Measurements from ENCODE around the gene RAD23A.
"Not testable (repeated sequence)": the region's sequence is repeated elsewhere in the genome, so short reads cannot be mapped to it uniquely, and the experiment has no call there.

Gene RAD23A

DNA sequence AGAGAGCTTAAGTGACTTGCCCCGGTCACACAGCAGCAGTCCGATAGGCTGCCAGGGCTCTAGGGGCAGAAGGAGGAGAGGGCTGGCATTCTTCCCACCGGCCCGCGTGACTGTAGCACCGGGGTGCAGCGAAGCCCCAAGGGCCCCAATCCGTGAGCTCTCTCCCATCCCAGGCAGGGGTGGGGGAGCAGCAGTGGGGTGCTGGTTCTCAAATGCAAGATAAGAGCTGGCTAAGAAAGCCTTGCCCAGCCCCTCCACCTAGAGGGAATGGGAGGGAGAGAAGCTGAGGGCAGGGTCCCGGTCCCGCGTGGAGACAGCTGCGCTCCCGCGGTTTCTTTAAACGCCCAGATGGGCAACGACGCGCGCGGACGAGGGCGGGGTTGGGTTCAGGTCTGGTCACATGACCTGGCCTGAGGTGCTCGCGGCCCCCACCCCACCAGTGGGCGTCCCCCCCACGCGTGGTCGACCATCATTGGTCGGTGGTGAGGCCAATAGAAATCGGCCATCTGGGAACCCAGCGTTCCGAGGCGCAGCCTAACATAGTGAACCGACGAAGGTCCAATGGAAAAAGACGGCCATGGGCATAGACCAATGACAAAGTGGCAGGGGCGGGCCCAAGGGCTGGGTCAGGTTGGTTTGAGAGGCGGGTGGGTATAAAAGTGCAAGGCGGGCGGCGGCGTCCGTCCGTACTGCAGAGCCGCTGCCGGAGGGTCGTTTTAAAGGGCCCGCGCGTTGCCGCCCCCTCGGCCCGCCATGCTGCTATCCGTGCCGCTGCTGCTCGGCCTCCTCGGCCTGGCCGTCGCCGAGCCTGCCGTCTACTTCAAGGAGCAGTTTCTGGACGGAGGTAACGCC lies 7.5 kb upstream of the RAD23A start, which contains the start of gene CALR:
Gene CALR, plus strand, starts transcription at position 683 of the 852 bp plus-strand sequence. Its CDS starts 71 bp downstream, at position 754.
- peak; percentile 100 for DNase-seq

DNA sequence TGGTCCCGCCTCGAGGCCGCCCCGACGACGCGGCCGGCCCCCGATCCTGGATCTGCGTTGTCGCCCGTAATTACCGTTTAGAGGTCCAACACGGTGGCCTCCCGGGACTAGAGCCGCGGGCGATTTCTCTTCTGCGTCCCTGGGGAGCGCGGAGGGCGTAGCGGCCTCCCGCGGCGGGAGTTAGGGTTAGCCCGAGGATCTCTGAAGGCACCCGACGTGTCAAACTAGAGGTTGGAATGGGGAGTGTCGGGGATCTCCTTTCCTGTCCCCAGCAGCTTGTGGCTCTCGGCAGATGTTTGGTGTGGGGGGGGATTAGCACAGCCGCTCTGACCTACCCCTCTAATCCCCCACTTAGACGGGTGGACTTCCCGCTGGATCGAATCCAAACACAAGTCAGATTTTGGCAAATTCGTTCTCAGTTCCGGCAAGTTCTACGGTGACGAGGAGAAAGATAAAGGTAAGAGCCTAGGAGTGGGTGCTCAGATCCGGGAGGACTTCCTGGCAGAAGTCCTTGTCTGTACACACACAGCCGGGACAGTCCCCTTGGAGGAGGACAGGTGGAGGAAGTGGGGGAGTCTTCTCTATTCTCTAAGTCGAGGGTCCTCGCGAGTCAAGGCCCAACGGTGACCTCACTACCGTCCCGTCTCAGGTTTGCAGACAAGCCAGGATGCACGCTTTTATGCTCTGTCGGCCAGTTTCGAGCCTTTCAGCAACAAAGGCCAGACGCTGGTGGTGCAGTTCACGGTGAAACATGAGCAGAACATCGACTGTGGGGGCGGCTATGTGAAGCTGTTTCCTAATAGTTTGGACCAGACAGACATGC lies 6.7 kb upstream of the RAD23A start:
- DNase-seq: peak; percentile 73

DNA sequence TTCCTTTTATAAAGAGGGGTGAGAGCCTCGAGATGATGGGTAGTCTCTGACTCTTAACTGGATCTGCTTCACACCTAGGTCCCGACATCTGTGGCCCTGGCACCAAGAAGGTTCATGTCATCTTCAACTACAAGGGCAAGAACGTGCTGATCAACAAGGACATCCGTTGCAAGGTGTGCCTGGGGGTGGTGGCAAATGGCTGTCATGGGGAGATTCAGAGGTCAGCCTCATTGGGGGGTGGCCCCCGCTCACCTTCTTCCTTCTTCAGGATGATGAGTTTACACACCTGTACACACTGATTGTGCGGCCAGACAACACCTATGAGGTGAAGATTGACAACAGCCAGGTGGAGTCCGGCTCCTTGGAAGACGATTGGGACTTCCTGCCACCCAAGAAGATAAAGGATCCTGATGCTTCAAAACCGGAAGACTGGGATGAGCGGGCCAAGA lies 5.7 kb upstream of the RAD23A start:
- DNase-seq: no peak

DNA sequence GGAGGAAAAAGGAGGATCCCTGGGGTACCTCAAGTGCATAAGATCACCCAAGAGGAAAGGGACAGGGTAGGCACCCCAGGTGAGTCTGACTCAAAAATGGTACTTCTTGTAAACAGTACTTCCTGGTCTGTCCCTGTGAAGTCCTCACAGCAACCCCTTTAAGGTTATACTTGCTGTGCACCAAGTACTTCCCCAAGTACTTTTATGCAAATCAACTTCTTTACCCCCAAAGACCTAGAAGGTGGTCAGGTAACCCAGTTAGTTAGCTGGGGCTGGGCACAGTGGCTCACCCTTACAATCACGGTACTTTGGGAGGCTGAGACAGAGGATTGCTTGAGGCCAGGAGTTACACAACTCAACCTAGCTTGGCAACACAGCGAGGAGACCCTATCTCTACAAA lies 4.8 kb upstream of the RAD23A start:
- DNase-seq: no peak

DNA sequence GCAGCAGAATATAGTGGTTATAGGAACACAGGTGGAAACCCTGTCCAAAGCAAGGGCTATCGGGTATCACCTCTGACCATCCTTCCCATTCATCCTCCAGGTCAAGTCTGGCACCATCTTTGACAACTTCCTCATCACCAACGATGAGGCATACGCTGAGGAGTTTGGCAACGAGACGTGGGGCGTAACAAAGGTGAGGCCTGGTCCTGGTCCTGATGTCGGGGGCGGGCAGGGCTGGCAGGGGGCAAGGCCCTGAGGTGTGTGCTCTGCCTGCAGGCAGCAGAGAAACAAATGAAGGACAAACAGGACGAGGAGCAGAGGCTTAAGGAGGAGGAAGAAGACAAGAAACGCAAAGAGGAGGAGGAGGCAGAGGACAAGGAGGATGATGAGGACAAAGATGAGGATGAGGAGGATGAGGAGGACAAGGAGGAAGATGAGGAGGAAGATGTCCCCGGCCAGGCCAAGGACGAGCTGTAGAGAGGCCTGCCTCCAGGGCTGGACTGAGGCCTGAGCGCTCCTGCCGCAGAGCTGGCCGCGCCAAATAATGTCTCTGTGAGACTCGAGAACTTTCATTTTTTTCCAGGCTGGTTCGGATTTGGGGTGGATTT lies 2.1 kb upstream of the RAD23A start:
- DNase-seq: no peak

DNA sequence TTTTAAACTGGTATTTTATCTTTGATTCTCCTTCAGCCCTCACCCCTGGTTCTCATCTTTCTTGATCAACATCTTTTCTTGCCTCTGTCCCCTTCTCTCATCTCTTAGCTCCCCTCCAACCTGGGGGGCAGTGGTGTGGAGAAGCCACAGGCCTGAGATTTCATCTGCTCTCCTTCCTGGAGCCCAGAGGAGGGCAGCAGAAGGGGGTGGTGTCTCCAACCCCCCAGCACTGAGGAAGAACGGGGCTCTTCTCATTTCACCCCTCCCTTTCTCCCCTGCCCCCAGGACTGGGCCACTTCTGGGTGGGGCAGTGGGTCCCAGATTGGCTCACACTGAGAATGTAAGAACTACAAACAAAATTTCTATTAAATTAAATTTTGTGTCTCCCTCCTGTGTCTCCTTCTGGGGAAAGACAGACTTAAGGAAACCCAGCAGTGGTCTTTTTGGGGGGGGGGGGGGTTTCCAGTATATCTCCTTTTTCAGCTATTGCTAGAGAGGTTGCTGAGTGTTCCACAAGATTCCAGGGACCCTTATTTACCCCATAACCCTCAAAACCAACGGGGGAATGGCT lies 1.5 kb upstream of the RAD23A start:
- DNase-seq: no peak

DNA sequence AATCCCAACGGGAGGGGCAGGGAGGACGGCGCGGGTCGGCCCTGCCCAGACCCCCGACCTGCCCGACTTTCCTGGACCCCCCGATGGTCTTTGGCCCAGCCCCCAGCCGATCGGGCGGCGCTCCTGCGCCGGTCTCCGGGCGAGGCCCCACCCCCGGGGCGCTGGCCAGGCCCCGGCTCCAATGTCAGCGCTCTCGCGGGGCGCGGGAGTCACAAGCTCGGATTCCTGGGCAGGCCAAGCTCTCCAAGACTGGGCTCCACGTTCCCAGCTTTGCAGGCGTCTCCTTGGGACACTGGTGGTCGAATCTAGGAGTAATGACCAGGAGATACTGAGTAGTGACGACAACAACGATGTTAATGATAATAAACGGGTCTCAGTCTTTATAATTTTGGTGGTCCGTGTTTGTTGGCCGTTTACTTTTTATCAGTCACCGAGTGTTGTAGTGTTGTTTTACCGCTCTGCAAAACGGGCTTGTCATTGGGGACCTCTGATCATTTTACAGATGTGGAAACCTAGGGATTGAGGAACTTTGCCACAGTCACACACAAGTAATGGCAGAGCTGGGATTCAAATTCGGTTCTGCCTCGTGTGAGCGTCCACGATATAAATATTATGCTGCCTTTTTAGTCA lies 545 bp downstream of the RAD23A start:
- peak; percentile 82 for DNase-seq

DNA sequence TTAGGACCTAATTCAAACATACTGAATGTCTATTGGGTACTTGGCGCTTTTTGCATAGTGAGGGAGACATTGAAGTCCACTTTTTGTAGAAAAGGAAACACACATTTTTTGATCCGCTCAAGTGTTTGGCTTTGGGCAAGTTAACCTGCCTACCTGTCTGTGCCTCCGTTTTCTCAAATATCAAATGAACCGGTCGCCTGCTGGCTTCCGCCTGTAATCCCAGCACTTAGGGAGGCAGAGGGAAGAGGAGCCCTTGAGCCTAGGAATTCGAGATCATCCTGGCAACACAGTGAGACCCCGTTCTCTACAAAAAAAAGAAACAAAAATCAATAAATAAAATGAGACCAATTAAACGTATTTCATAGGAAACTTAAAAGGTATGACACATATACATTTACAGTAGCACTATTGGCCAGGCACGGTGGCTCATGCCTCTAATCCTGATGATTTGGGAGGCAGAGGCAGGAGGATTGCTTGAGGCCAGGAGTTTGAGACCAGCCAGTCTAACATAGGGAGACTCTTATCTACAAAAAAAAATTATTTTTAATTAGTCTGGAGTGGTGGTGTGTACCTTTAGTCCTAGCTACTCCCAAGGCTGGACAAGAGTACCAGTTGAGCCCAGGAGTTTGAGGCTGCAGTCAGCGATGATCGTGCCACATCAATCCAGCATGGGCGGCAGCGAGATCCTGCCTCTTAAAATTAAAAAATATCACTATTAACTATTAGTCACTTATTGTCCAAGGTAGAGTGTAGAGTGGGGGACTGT lies 1.3 kb downstream of the RAD23A start:
- no peak for DNase-seq

DNA sequence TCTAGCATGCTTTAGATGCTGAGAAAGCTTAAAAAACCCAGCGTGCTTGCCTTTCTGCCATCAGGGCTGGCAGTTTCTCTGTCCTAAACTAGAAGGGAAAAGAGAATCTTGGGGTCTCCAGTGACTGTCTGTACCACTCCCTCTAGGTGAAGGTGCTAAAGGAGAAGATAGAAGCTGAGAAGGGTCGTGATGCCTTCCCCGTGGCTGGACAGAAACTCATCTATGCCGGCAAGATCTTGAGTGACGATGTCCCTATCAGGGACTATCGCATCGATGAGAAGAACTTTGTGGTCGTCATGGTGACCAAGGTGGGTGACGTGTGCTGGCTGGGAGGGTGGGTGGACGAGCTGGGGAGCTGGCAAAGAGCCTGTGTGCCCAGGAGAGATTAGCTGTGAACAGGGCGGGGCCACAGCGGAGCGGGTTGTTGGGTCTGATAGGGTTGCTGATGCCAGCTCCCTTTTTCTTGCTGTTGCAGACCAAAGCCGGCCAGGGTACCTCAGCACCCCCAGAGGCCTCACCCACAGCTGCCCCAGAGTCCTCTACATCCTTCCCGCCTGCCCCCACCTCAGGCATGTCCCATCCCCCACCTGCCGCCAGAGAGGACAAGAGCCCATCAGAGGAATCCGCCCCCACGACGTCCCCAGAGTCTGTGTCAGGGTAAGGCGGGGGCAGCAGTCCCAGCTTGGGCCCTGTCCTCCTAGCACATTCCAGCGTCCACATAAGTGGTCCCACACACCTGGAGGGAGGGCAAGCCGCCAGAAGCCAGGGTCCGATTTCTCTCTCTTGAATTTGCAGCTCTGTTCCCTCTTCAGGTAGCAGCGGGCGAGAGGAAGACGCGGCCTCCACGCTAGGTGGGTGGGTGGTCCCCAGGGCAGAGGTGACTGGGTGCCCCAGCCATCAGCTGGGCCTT lies 2.3 kb downstream of the RAD23A start:
- DNase-seq: no peak

DNA sequence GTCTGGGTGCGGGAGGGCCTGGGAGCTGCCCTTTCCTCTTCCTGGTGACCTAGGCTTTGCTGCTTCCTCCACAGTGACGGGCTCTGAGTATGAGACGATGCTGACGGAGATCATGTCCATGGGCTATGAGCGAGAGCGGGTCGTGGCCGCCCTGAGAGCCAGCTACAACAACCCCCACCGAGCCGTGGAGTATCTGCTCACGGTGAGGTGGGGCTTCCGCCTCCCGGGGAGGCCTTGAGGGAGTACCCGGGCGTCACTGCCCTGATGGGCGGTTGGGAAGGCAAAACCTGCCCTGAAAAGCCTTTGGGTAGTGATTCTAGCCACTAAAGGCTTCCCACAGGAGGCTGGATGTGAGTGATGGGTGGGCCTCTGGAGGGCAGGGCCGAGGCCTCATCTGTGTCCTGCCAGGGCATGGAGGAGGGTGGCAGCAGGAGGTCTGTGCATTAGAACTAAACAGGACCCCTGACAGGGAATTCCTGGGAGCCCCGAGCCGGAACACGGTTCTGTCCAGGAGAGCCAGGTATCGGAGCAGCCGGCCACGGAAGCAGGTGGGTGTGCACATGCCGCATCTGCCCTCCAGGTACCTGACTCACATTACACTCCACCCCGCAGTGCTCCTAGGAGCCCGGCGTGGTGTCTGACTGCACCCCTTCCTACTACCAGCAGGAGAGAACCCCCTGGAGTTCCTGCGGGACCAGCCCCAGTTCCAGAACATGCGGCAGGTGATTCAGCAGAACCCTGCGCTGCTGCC lies 3.1 kb downstream of the RAD23A start:
- no peak for DNase-seq

DNA sequence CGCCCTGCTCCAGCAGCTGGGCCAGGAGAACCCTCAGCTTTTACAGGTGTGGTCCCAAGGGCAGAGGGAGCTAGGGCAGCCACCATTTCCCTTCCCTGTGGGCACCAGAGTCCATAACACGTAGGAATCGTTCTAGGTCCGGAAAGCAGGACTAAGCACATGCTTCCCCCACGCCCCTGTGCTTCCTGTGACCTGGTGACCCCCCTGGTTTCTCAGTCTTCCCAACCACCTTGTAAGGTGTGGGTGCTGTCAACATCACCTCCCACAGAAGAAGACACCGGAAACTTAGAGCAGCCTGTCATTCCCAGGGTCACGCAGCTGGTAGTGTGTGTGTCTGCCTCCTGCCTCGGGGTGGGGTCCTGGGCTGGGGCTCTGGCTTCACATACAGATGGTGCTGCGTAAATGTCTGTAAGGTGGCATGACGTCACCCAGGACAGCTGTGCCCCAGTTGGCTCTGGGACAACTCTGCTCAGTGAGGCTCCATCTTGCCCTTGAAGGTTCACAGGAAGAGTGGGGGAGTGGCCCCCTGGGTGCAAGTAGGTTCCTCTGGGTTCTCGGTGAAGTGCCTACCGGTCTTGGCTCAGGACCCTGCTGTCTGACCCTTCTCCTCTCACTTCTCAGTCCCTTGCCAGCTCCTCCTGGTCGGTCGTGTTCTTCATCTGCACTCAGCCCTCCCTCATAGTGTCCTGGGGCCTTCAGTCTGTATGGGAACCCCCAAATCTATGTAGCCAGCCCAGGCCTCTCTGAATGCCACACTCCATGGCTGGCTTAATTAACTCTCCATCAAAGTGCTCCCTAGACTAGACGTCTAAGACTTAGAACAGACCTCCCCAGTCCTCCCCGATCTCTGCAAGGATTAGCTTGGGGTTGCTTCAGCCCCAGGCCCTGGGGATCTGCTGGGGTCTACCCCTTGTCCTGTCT lies 4.0 kb downstream of the RAD23A start:
- DNase-seq: no peak

DNA sequence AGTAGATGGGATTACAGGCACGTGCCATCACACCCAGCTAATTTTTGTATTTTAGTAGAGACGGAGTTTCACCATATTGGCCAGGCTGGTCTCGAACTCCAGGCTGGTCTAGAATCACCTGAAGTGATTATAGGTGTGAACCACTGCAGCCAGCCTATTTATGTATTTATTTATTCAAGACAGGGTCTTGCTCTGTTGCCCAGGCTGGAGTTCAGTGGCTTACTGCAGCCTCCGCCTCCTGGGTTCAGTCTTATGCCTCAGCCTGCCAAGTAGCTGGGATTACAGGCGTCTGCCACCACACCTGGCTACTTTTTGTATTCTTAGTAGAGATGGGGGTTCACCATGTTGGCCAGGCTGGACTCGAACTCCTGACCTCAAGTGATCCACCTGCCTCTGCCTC lies 6.4 kb downstream of the RAD23A start:
- not testable (repeated sequence) for DNase-seq

DNA sequence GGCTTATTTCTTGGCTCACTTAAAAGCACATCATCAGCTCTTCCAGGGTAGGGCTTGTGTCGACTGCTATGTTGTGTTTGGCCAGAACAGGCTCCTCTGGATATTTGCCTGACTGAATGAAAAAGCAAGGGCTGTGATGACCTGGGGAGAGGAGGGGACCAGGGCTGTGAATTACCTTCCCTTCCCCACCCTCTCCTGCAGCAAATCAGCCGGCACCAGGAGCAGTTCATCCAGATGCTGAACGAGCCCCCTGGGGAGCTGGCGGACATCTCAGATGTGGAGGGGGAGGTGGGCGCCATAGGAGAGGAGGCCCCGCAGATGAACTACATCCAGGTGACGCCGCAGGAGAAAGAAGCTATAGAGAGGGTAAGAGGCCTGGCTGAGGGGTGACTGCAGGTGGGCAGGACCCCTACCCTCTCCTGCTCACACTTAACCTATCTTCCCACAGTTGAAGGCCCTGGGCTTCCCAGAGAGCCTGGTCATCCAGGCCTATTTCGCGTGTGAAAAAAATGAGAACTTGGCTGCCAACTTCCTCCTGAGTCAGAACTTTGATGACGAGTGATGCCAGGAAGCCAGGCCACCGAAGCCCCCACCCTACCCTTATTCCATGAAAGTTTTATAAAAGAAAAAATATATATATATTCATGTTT lies 7.0 kb downstream of the RAD23A start:
- no peak for DNase-seq

DNA sequence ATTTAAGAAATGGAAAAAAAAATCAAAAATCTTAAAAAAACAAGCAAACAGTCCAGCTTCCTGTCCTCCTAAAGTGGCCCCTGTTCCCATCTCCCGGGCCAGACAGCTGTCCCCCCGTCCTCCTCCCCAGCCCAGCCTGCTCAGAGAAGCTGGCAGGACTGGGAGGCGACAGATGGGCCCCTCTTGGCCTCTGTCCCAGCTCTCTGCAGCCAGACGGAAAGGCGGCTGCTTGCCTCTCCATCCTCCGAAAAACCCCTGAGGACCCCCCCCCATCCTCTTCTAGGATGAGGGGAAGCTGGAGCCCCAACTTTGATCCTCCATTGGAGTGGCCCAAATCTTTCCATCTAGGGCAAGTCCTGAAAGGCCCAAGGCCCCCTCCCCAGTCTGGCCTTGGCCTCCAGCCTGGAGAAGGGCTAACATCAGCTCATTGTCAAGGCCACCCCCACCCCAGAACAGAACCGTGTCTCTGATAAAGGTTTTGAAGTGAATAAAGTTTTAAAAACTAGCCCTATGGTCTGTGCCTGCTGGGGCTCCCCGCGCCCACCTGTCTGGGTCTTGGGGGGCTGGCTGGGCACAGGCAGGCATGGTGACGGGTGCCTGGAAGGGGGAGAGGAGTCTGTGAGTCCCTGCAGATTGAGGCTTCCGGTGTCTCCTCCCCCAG lies 7.6 kb downstream of the RAD23A start:
- no peak for DNase-seq

DNA sequence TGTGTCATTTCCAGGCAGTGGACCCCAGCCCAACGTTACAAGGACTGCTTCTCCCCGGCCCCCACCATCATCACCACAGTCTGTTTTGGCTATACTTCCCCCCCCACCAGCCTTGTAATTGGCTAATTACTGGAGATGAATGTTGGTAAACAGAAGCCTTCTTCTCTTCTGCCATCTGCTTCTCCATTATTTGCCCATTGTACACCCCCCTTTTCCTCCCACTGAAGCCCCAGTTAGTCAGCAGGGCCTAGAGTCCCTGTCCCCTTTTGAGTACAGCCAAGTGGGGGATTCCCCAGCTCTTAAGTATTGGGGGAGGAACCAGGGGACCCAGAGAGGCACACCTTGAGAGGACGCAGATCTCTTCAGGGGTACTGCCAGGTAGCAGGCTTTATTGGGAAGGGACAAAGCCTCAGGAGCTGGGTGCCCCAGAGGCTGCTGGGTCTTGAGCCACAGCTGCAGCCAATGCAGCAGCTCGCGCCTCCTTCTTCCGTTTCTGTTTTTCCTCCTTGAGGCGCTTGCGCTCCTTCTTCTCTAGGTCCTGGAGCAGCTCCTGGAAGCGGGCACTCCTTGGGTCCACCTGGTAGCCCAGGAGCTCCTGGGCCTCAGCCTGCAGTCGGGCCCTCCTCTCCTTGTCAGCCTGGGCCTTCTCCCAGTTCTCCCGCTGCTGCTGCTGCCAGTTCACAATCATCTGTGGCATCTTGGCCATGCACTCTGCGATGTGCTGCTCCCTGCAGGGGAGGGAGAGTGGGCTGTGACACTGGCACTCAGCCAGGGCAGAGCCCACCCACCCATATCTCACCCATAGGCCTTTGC lies 8.3 kb downstream of the RAD23A start:
- no peak for DNase-seq

DNA sequence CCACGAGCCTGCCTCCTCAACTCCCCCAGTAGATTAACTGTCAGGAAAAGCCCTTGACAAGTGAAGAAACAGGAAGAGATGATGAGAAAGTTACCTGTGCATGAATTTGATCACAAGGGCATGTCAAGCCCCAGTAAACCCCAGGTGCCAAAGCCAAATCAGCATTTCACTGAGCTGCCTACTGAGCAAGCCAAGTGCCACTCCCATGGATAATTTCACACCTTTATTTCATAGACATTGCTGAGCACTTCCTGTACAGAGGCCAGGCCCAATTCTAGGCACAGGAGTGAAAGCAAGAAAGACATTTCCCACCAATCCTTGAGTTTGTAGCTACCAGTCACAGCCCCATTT lies 8.9 kb downstream of the RAD23A start:
- DNase-seq: no peak

DNA sequence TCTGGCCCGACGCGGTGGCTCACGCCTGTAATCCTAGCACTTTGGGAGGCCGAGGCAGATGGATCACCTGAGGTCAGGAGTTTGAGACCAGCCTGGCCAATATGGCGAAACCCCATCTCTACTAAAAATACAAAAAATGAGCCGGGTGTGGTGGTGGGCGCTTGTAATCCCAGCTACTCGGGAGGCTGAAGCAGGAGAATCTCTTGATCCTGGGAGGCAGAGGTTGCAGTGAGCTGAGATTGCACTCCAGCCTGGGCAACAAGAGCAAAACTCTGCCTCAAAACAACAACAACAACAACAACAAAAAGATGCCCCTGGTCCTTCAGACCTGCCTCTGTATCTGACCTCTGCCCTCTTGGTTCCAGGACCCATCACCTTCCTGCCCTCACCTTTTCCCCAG lies 9.9 kb downstream of the RAD23A start:
- DNase-seq: not testable (repeated sequence)
